ENCODE data around the gene SLC39A12.

DNA sequence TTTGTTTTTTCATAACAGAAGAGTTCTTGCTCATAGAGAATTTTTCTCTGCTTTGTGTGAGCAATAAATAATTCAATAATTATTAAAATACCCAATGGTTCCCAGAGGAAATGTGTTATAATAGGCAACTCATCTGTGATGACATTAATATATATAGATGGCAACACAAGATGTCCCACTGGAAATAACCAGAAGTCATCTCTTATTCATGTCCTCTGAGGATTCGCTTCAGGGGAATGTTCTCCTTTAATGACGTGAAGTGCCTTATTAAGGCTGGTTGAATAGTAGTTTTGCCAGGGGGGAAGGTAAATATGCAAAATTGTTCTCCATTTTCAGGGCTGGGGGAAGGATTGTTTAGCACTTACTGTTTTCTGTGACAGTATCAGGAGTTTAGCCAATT is 3.1 kb downstream of the SLC39A12 start:
- TF ChIP-seq ZNF225 (CRISPR knock-in tag; IDR thresholded peaks at IDR 0.05) (no peak), CHD4 (IDR thresholded peaks at IDR 0.05; ENCODE audit: borderline replicate concordance, low read length) (no peak), FOSL2 (CRISPR knock-in tag; IDR thresholded peaks at IDR 0.05) (no peak), ARNTL (CRISPR knock-in tag; IDR thresholded peaks at IDR 0.05) (no peak), SIX4 (CRISPR knock-in tag; IDR thresholded peaks at IDR 0.05) (no peak), ZC3H4 (CRISPR knock-in tag; IDR thresholded peaks at IDR 0.05; ENCODE audit: borderline replicate concordance) (no peak), SMC3 (IDR thresholded peaks at IDR 0.05; ENCODE audit: low read length) (no peak), JUN (CRISPR knock-in tag; IDR thresholded peaks at IDR 0.05) (no peak), ZNF546 (CRISPR knock-in tag; conservative IDR thresholded peaks at IDR 0.05) (no peak), ZNF772 (CRISPR knock-in tag; IDR thresholded peaks at IDR 0.05) (no peak), RNF2 (conservative IDR thresholded peaks at IDR 0.05; ENCODE audit: low read depth) (no peak), SCMH1 (CRISPR knock-in tag; IDR thresholded peaks at IDR 0.05; ENCODE audit: borderline replicate concordance) (no peak)
- TF ChIP-seq, protein P1, sequence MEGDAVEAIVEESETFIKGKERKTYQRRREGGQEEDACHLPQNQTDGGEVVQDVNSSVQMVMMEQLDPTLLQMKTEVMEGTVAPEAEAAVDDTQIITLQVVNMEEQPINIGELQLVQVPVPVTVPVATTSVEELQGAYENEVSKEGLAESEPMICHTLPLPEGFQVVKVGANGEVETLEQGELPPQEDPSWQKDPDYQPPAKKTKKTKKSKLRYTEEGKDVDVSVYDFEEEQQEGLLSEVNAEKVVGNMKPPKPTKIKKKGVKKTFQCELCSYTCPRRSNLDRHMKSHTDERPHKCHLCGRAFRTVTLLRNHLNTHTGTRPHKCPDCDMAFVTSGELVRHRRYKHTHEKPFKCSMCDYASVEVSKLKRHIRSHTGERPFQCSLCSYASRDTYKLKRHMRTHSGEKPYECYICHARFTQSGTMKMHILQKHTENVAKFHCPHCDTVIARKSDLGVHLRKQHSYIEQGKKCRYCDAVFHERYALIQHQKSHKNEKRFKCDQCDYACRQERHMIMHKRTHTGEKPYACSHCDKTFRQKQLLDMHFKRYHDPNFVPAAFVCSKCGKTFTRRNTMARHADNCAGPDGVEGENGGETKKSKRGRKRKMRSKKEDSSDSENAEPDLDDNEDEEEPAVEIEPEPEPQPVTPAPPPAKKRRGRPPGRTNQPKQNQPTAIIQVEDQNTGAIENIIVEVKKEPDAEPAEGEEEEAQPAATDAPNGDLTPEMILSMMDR (CRISPR knock-in tag; IDR thresholded peaks at IDR 0.05): no peak

Data from HepG2 (cell line).